Chondrocyte (in vitro differentiated cells): Measurements from ENCODE around the gene BPIFA1. TPM values are rescaled to one million over a fixed set of nuclear protein-coding genes. Genes with fewer than 3 reads are reported as not detected.

Experiments
- DNase-seq: peaks from one replicate; pipeline ENCODE4 v3.0.0; 2021; ENCODE audit warnings: mixed read lengths, low spot score
- H3K27ac Mint-ChIP-seq: one replicate; pipeline ENCODE4 v1.8.0; 2021; ENCODE audit warnings: mild to moderate bottlenecking, moderate library complexity, mixed read lengths; ENCODE audit not compliant: unreplicated experiment
- H3K27me3 Mint-ChIP-seq: 2 replicates; pipeline ENCODE4 v1.8.0; 2021; ENCODE audit warnings: low read depth, mixed read lengths
- H3K36me3 Mint-ChIP-seq: 2 replicates; pipeline ENCODE4 v1.8.0; 2021; ENCODE audit warnings: low read depth, mixed read lengths
- H3K4me1 Mint-ChIP-seq: 2 replicates; pipeline ENCODE4 v1.8.0; 2021; ENCODE audit warnings: low read depth, mild to moderate bottlenecking, mixed read lengths
- H3K4me3 Mint-ChIP-seq: one replicate; pipeline ENCODE4 v1.8.0; 2021; ENCODE audit warnings: mild to moderate bottlenecking, moderate library complexity, mixed read lengths; ENCODE audit not compliant: unreplicated experiment
- H3K9me3 Mint-ChIP-seq: 2 replicates; pipeline ENCODE4 v1.8.0; 2021; ENCODE audit warnings: low read depth, mixed read lengths
- CTCF ChIP-seq: fragments of 200-600 bp; sonication (generic); IDR thresholded peaks from 2 replicates; pipeline ENCODE4 v1.5.0; 2021; ENCODE audit warnings: antibody characterized with exemption, mild to moderate bottlenecking, moderate library complexity
- total RNA-seq: library from RNA; stranded (reverse); gene quantifications from 3 replicates; pipeline ENCODE4 v1.2.1, GENCODE V29; 2021

BPIFA1 gene
- total RNA-seq, 1 donor from 2014 or later, result not detected

DNA sequence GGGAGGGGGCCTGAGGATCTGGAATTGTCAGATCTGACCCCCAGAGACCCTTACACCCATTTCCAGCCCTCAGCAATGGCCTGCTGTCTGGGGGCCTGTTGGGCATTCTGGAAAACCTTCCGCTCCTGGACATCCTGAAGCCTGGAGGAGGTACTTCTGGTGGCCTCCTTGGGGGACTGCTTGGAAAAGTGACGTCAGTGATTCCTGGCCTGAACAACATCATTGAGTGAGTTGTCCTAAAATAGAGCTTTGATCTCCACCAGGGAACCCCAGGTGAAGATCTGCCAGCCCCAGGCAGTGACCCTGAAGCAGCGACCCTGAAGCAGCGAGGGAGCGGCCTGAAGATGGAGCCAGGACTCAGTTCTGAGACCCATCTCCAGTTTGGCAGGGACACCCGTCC lies 2.2 kb downstream of the BPIFA1 start:
- H3K27ac Mint-ChIP-seq, result no peak overlapping the region
- DNase-seq, result no peak
- H3K4me3 Mint-ChIP-seq, result no peak overlapping the region
- peaks cover 61% of the 10 kb centered on the region for H3K27me3 Mint-ChIP-seq
- TF ChIP-seq CTCF, result no peak
- no peaks in the 10 kb centered on the region for H3K9me3 Mint-ChIP-seq
- no peaks in the 10 kb centered on the region for H3K36me3 Mint-ChIP-seq
- no peaks in the 10 kb centered on the region for H3K4me1 Mint-ChIP-seq

- no peaks in the 10 kb centered on the region for H3K9me3 Mint-ChIP-seq
- no peak overlapping the region for H3K27ac Mint-ChIP-seq
- no peak for DNase-seq
These were observed 3.6 kb downstream of the BPIFA1 start for GRCh38 chr20:33239418-33239817.

GRCh38 chr20:33239979-33240736 lies 4.4 kb downstream of the BPIFA1 start:
- H3K27me3 Mint-ChIP-seq, result peaks cover 61% of the 10 kb centered on the region

More at GRCh38 chr20:33239418-33239817, 3.6 kb downstream of the BPIFA1 start:
- Mint-ChIP-seq H3K4me3 (no peak overlapping the region), H3K36me3 (no peaks in the 10 kb centered on the region), H3K4me1 (no peaks in the 10 kb centered on the region), H3K27me3 (peaks cover 58% of the 10 kb centered on the region)
- no peak for TF ChIP-seq CTCF

DNA sequence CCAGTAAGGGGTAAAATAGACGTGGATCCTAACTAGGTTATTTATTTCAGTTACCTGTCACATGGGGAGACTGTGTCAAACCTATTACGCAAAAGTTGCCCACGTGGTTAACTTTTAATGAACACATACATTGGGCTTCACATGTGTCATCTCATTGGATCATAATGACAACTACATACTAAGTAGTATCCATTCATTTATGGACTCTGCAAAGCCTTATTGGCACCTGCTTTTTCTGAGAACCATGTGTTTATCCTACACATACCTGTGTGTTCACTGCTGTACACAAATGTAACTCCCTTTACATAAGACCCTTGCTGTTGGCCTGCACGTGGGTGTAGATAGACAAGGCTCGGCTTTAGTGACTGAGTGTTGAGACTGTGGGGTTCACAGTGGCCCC lies 5.1 kb downstream of the BPIFA1 start:
- Mint-ChIP-seq H3K9me3 (no peaks in the 10 kb centered on the region), H3K4me3 (no peak overlapping the region), H3K27me3 (peaks cover 60% of the 10 kb centered on the region), H3K36me3 (no peaks in the 10 kb centered on the region), H3K4me1 (no peaks in the 10 kb centered on the region), H3K27ac (no peak overlapping the region)
- TF ChIP-seq CTCF, result no peak
- DNase-seq, result no peak

More at GRCh38 chr20:33239979-33240736, 4.4 kb downstream of the BPIFA1 start:
- no peak for DNase-seq
- H3K4me1 Mint-ChIP-seq, result no peaks in the 10 kb centered on the region
- H3K4me3 Mint-ChIP-seq, result no peak overlapping the region
- TF ChIP-seq CTCF, result no peak
- no peaks in the 10 kb centered on the region for H3K36me3 Mint-ChIP-seq
- H3K9me3 Mint-ChIP-seq, result no peaks in the 10 kb centered on the region
- no peak overlapping the region for H3K27ac Mint-ChIP-seq

DNA sequence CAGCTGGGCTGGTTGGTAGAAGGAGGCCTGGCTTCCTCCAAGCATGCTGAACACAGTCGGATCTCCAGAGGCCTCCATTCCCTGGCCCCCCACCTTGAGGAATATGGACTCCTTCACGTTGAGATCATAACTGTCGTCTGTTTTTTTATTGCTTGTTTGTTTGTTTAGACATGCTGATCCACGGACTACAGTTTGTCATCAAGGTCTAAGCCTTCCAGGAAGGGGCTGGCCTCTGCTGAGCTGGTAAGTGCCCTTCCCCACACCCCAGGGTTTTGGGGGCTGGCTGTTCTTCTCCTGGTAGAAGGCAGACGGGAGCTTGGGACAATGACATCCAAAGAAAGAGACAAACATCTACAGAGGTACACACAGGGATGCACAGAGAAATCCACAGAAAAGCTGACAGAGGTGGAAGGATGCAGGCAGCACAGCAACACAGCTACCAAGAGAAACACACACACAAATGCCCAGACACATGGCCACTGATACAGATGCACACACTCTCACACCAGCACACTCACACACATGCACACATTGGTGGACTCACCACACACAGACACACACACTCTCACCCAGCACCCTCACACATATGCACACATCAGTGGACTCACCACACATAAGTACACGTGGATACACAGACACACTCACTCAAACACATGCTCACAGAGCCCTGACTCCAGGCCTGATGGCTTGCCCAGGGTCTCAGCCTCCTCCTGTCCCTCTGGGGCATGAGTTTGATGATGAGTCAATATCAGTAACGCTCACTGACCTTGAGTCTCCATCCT lies 6.7 kb downstream of the BPIFA1 start:
- H3K36me3 Mint-ChIP-seq, result no peaks in the 10 kb centered on the region
- H3K27ac Mint-ChIP-seq, result no peak overlapping the region
- H3K4me3 Mint-ChIP-seq, result no peak overlapping the region
- DNase-seq, result no peak
- no peaks in the 10 kb centered on the region for H3K9me3 Mint-ChIP-seq
- no peaks in the 10 kb centered on the region for H3K4me1 Mint-ChIP-seq
- TF ChIP-seq CTCF, result no peak
- H3K27me3 Mint-ChIP-seq, result peaks cover 60% of the 10 kb centered on the region
